HG03575 (cell line): ENCODE measurements around the gene ETS1.

ENCODE experiments used
- ATAC-seq: cut with Tn5 transposase; IDR thresholded peaks from one replicate; pipeline ENCODE4 v1.9.1; 2021; ENCODE audit not compliant: unreplicated experiment, insufficient number of reproducible peaks, low FRiP score; ENCODE audit errors: extremely low read depth

The ETS1 gene

DNA sequence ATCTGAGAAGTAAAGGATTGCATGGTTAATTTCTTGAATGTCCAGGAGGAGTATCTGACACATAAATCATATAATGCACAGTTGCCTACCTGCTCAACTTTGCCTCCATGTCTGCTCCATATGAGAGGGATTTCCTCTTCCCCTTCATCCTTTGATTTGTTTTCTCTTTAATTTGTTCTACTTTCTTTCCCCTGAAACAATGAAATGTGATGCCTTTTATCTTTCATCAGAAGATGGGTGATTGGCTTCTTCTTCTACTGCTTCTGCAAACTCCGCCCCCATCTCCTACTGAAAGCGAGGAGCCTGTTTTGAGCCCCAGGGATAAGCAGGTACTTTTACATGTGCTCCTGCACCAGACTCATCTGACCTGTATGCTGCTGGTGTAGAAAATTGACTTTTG, 9.9 kb upstream of the ETS1 start:
- no peak for ATAC-seq

DNA sequence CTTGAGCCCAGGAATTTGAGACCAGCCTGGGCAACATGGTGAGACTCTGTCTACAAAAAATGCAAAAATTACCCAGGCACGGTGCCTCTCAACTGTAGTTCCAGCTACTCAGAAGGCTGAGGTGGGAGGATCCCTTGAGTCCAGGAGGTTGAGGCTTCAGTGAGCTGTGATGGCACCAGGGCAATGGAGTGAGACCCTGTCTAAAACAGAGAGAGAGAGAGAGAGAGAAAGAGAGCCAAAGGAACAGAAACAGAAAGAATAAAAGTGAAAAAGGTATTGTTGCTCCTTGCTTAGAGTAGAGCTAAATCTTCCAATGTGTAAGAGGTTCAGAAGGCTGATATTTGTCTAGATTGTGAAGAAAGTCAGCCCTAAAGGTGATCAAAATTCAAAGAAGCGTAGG, 8.9 kb upstream of the ETS1 start:
- no peak for ATAC-seq

DNA sequence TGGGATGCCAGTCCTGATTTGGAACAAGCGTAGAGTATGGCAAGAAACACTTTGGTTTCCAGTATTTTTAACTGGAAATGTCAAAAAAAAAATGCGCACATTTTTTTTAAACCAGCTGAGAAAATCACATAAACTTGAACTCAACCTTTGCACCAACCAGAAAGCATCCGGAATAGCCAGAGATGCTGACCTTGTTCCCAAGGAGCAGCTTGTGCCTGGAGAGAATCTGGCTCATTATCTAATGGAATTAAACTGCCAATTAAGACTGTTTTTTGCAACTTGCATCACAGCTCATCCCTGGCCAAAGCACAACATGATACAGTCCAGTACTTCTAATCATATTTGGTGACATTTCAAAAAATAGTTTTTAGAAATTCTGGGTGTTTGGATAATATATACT, 8.4 kb upstream of the ETS1 start:
- ATAC-seq, result no peak

DNA sequence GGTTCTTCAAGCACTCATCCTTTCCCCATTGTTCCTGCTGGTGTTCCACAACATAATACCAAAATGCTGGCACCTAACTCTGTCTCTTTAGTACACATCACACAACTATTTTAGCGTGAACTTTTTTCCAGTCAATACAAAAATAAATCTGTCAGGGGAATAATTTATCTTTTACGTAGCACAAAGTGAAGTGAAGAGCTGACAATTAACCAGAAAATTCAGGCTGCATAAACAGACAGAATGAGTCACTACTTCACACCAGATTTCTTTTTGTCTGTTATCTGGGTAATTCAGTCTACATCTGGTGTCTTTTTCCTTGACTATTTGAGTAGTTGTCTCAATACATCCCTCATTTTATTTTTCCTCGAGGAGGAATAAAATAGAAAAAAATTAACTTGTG, 7.9 kb upstream of the ETS1 start:
- ATAC-seq, result no peak

- no peak for ATAC-seq
Measured at GRCh38 chr11:128594226-128594625, 6.9 kb upstream of the ETS1 start.

DNA sequence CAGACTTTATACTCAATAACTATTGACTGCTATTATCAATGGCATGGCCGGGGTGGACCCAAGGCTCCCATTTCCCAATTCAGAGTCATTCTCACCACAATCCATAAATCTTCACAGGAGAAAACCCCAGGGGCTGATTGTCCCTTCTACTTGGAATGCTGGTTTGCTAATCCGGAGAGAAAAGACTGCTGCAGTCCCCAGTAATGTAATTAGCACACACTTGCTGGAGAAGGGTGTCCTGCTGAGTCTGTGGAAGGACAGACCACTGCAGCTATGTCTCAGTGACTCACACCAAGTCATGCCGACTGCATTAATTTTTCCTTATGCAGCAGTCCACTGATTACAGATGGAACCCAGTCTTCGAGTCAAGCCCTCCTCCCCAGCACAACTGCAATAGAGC, 5.9 kb upstream of the ETS1 start:
- ATAC-seq, result no peak

GRCh38 chr11:128592454-128592853, 5.1 kb upstream of the ETS1 start:
- no peak for ATAC-seq

GRCh38 chr11:128590587-128590986, 3.2 kb upstream of the ETS1 start:
- ATAC-seq, result no peak

GRCh38 chr11:128589998-128590397, 2.6 kb upstream of the ETS1 start:
- ATAC-seq, result no peak

DNA sequence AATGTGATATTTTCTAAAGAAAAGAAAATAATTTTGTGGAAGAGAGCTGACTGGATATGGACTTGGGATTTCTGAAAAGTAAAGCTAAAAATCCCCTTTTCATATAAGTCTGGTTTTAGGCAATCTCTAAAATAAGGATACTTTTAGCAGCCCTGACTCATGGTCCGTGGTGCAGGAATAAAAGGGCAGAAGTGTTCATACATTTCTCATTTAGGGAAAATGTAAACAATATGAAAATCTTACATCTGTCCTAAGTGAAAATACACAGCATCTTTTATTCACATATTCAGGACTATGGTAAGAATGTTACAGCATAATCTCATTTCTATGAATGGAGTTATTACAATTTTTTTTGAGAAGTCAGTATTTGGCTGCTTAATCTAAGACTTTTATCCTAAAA, 735 bp upstream of the ETS1 start:
- no peak for ATAC-seq

DNA sequence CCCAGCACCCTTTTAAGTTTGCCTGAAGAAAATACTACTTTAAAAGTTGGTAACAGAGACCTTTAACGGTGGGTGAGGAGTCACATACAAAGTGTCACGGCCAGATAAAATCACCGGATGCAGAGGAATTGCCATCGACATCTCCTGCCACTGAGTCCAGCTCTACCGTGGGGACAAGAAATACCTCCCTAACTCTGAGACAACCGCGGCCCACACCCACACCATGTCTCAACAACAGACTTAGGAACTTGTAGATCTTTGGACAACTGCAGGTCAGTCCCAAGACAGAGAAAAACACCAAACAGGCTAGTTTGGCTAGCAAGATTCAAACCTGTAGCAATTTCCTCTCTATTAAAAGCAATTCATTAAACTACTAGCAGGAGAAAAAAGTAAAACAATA, 669 bp downstream of the ETS1 start:
- no peak for ATAC-seq

GRCh38 chr11:128585498-128586238, 1.7 kb downstream of the ETS1 start:
- no peak for ATAC-seq

- ATAC-seq, result no peak
Measured at GRCh38 chr11:128584253-128584652, 3.1 kb downstream of the ETS1 start.

DNA sequence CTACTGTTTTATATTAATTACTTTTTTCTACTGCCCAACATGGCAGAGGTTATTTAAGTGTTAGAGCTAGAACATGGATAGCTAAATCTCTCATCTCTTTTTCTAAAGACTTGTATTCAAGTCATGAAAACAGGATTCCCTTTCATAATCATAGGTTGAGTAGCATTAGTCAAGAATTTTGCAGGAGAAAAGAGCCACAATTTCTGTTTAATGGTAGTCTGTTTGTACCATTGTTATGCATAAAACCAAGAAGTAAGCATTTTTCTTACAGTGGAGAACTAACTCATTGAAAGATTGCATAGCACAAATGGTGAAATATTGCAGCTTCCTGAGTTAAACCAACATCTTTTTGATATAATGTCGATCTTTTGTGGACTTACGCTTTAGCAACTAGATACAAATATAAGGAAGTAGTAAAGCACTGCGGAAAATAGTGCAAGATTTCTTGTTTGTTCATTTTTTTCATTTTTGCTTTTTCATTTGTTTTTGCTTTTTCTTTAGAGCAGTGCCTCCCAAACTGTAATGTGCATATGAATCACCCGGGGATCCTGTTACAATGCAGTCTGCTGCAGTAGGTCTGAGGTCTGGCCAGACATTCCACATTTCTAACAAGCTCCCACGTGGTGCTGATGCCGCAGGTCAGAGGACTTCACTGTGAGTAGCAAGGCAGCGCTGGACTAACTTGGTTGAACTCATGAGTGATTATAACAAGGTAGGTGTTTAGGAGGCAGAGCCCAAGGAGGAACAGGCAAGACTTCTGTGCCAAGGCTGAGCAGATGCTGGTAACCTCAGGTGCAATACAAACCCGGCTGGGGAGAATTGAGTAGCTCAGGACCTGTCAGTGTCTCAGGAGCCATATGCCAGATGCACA, 4.6 kb downstream of the ETS1 start:
- no peak for ATAC-seq

GRCh38 chr11:128581561-128582272, 5.6 kb downstream of the ETS1 start:
- ATAC-seq, result no peak

DNA sequence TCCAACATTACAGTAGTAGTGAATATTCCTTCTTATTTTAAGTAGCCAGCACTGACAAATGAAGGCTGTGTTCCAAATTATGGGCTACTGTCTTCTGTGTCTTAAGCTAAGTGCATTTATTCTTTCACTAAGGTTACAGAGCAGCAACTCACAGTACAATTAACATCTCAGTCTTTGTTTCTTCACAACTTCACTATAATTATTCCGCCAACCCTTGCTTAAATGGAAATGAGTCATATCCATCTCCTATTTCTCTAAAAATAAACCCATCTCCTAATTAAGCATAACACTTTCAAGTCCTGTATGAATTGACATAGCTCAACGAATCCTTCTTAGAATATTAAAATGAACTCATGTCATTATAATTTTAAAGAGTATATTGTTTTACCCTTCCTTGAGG, 6.7 kb downstream of the ETS1 start:
- ATAC-seq, result no peak

DNA sequence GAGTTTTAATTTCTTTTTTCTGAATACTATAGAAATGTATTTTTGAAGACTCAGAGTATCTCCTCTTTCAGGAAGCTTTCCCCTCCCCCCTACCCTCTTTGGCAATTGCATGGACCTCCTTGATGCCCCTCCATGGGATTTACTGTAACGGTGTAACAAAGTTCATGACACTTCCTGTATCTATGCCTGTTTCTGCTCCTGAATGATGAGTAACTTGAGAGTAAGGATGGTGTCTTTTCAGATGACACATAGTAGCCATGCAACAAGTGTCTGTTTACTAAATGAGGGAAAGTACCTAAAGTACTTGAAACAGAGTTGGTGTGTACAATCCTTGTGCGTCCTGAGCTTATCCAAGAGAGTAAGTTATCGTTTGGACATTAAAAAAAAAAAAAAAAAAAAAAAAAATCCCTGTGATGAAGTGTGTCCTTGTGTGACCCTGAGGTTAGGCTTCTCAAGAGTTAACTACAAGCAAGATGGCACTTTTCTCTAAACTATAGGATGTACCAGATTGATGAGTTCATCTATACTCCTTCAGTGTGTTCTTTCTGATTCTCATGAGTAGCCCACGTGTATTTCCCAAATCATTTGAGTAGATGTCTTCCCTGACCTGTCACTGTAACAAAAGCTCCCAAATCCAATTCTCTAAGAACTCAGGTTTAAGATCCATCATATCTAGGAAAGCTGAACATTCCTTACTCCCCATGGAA, 7.4 kb downstream of the ETS1 start:
- no peak for ATAC-seq

DNA sequence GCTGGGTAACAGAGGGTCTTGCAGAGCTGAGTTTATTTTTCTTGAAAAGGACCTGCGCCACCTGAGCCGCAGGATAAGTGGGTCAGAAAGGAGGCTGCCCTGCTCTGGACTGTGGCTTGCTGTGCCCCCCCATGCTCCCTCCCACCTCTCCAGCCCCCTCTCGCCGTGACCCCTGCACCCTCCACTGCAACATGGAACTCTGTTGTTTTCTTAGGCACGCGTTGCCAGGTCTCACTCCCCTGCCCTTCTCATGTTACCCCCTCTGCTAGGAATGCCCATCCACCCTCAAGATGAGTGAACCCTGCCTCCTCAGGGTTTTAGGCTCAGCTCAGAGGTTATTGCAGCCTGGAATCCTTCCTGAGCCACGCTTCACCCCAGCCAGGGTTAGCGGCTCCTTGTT, 10.8 kb downstream of the ETS1 start:
- ATAC-seq, result no peak

DNA sequence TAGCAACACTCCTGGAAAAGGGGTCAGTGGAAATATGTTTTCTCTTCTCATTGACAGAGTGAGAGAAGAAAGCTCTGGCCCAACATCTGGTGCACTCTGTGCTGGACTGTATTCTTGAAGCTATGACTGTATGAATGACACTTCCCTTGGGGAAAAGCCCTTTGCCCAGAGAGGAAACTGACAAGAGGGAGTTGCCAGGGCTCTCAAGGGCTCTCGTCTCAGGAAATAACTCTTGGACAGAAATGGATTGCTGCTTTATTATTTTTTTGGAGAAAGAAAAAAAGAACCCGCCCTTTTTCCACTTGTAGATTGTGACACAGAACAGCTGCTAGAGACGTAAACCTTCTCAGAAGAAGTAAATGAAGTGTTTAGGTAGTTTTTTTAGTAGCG, 11.4 kb downstream of the ETS1 start:
- no peak for ATAC-seq
